K562 (cell line): Measurements from ENCODE around the gene SHISA6.

Experiments used
- HNRNPL ChIP-seq: fragments of 200-400 bp; formaldehyde crosslinking; IDR thresholded peaks from 2 replicates; pipeline ENCODE4 v1.6.1; 2017; ENCODE audit warnings: low read depth, mild to moderate bottlenecking, low read length
- IRF1 ChIP-seq: sonication (generic); formaldehyde crosslinking; IDR thresholded peaks from 2 replicates; pipeline ENCODE4 v1.8.0; 2022; ENCODE audit warnings: missing genetic modification reagents, mild to moderate bottlenecking, borderline replicate concordance
- KLF16 ChIP-seq: IDR thresholded peaks from 2 replicates; pipeline ENCODE4 v1.6.1; 2016; ENCODE audit warnings: antibody characterized with exemption
- KLF6 ChIP-seq: fragments of 250-450 bp; sonication (Bioruptor Pico); IDR thresholded peaks from 2 replicates; pipeline ENCODE4 v1.4.0; 2020; ENCODE audit warnings: mild to moderate bottlenecking, moderate library complexity, borderline replicate concordance
- POLR2AphosphoS5 ChIP-seq: IDR thresholded peaks from 2 replicates; pipeline ENCODE4 v1.6.1; 2011; ENCODE audit warnings: mild to moderate bottlenecking, low read depth, low read length, moderate library complexity; ENCODE audit not compliant: control insufficient read depth, insufficient read depth
- RB1 ChIP-seq: fragments of 450-650 bp; IDR thresholded peaks from 2 replicates; pipeline ENCODE4 v1.6.1; 2017; ENCODE audit warnings: low read depth, mild to moderate bottlenecking
- TAF1 ChIP-seq: IDR thresholded peaks from 2 replicates; pipeline ENCODE4 v1.6.1; 2011; ENCODE audit warnings: mild to moderate bottlenecking, low read length, moderate library complexity; ENCODE audit not compliant: insufficient read depth, control insufficient read depth, severe bottlenecking; ENCODE audit errors: extremely low read depth
- UBTF ChIP-seq, 2 experiments: IDR thresholded peaks; 2 replicates each; pipeline ENCODE4 v1.6.1; 2012; ENCODE audit warnings: improper control_type of control experiment in 2 of 2, low read depth in 2 of 2, low read length in 2 of 2, borderline replicate concordance in 1 of 2
- ZNF133 ChIP-seq: fragments of 250-450 bp; sonication (Bioruptor Pico); IDR thresholded peaks from 2 replicates; pipeline ENCODE4 v1.4.0; 2020; ENCODE audit warnings: mild to moderate bottlenecking

DNA sequence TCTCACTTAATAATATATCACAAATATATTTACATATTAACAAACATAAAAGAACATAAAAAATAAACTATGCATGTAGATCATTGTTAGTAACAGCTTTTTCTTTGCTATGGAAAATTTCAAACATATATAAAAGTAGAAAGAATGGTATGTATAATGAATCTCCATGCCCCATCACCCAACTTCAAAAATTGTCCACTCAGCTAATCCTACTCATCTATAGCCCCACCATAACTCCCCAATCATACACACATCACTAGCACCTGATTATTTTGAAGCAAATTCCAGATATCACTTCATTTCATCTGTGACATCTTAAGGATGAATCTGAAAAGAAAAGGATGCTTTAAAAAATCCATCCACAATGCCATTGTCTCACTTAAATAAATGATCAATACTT, 46.8 kb downstream of the SHISA6 start:
- TF ChIP-seq IRF1: no peak
- no peak for TF ChIP-seq TAF1
- no peak for TF ChIP-seq ZNF133 (CRISPR knock-in tag)
- no peak for TF ChIP-seq POLR2AphosphoS5
- no peak for TF ChIP-seq KLF16
- no peak for TF ChIP-seq UBTF (IDR thresholded peaks at IDR 0.05; ENCODE audit: borderline replicate concordance in 1 of 2, low read depth in 2 of 2, low read length in 2 of 2)
- no peak for TF ChIP-seq RB1
- no peak for TF ChIP-seq KLF6
- TF ChIP-seq HNRNPL: no peak
